Suprapubic skin (tissue), 3 donors: ENCODE measurements around the gene TNNT2.

Source experiments
- CTCF ChIP-seq, 2 donors: fragments of 200-600 bp in 1 of 2; fragments of 450-650 bp in 1 of 2; sonication (generic) in 1 of 2; IDR thresholded peaks; one replicate each; pipeline ENCODE4 v1.5.1; 2016 to 2019; ENCODE audit warnings: antibody characterized with exemption in 2 of 2, mild to moderate bottlenecking in 1 of 2, moderate library complexity in 1 of 2
- POLR2A ChIP-seq, 2 donors: fragments of 450-650 bp; IDR thresholded peaks; one replicate each; pipeline ENCODE4 v1.6.1; 2017; ENCODE audit warnings: antibody characterized with exemption in 2 of 2, mild to moderate bottlenecking in 2 of 2, moderate library complexity in 2 of 2

- TF ChIP-seq CTCF (IDR thresholded peaks at IDR 0.05) (no peak), POLR2A (IDR thresholded peaks at IDR 0.05) (no peak)
Measured at GRCh38 chr1:201362906-201363305, 14.6 kb downstream of the TNNT2 start.
